ENCODE measurements around the gene LMCD1. TPM values are rescaled to one million over a fixed set of nuclear protein-coding genes. Genes with fewer than 3 reads are reported as not detected.

Gene LMCD1
- total and polyA plus RNA-seq, 2 of the 8 experiments (the other 6 are each of a cell fraction or from before 2014, with no cell fraction given): 12.3 to 26.5 TPM

DNA sequence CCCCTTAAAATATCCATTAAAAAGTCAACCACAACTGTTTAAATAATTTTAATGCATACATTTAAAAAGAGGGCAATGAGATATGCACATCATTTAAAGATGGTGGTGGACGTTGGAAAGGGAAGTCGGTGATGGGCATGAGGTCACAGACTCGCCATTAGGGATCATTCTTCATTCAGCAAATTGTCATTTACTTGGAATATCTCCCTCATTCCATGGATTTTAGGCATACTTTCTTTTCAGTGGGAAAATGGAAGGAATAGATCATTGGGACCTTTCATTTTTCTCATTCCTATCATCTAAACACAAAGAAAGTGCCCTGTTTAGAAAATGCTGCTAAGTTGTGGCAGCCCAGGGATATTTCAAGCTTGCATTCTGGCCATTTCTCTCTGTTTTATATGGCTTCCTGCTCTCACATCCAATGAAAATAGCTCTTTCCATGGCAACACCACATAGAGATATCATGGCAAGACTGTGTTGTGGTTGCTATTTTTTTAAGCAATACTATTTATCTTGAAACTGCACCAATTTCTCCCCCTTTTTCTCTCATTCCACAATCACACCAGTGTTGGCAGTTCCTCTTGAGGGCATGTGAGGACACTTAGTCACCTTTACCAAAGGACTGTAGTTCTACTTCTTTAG lies 40.7 kb upstream of the LMCD1 start (continued):
- TF ChIP-seq SIN3A (conservative IDR thresholded peaks at IDR 0.05 in 1 of 2, IDR thresholded peaks at IDR 0.05 in 1 of 2; ENCODE audit: low read depth in 1 of 2, low read length in 2 of 2) (no peak), CBX5 (IDR thresholded peaks at IDR 0.05; ENCODE audit: low read depth, low read length) (no peak), BRCA1 (IDR thresholded peaks at IDR 0.05; ENCODE audit: low read depth, low read length) (no peak), CHD2 (IDR thresholded peaks at IDR 0.05; ENCODE audit: low read length) (no peak), CEBPB (IDR thresholded peaks at IDR 0.05; ENCODE audit: low read depth, low read length) (no peak), POU5F1 (IDR thresholded peaks at IDR 0.05; ENCODE audit: low read depth, low read length) (no peak)
- TF ChIP-seq, protein P1, sequence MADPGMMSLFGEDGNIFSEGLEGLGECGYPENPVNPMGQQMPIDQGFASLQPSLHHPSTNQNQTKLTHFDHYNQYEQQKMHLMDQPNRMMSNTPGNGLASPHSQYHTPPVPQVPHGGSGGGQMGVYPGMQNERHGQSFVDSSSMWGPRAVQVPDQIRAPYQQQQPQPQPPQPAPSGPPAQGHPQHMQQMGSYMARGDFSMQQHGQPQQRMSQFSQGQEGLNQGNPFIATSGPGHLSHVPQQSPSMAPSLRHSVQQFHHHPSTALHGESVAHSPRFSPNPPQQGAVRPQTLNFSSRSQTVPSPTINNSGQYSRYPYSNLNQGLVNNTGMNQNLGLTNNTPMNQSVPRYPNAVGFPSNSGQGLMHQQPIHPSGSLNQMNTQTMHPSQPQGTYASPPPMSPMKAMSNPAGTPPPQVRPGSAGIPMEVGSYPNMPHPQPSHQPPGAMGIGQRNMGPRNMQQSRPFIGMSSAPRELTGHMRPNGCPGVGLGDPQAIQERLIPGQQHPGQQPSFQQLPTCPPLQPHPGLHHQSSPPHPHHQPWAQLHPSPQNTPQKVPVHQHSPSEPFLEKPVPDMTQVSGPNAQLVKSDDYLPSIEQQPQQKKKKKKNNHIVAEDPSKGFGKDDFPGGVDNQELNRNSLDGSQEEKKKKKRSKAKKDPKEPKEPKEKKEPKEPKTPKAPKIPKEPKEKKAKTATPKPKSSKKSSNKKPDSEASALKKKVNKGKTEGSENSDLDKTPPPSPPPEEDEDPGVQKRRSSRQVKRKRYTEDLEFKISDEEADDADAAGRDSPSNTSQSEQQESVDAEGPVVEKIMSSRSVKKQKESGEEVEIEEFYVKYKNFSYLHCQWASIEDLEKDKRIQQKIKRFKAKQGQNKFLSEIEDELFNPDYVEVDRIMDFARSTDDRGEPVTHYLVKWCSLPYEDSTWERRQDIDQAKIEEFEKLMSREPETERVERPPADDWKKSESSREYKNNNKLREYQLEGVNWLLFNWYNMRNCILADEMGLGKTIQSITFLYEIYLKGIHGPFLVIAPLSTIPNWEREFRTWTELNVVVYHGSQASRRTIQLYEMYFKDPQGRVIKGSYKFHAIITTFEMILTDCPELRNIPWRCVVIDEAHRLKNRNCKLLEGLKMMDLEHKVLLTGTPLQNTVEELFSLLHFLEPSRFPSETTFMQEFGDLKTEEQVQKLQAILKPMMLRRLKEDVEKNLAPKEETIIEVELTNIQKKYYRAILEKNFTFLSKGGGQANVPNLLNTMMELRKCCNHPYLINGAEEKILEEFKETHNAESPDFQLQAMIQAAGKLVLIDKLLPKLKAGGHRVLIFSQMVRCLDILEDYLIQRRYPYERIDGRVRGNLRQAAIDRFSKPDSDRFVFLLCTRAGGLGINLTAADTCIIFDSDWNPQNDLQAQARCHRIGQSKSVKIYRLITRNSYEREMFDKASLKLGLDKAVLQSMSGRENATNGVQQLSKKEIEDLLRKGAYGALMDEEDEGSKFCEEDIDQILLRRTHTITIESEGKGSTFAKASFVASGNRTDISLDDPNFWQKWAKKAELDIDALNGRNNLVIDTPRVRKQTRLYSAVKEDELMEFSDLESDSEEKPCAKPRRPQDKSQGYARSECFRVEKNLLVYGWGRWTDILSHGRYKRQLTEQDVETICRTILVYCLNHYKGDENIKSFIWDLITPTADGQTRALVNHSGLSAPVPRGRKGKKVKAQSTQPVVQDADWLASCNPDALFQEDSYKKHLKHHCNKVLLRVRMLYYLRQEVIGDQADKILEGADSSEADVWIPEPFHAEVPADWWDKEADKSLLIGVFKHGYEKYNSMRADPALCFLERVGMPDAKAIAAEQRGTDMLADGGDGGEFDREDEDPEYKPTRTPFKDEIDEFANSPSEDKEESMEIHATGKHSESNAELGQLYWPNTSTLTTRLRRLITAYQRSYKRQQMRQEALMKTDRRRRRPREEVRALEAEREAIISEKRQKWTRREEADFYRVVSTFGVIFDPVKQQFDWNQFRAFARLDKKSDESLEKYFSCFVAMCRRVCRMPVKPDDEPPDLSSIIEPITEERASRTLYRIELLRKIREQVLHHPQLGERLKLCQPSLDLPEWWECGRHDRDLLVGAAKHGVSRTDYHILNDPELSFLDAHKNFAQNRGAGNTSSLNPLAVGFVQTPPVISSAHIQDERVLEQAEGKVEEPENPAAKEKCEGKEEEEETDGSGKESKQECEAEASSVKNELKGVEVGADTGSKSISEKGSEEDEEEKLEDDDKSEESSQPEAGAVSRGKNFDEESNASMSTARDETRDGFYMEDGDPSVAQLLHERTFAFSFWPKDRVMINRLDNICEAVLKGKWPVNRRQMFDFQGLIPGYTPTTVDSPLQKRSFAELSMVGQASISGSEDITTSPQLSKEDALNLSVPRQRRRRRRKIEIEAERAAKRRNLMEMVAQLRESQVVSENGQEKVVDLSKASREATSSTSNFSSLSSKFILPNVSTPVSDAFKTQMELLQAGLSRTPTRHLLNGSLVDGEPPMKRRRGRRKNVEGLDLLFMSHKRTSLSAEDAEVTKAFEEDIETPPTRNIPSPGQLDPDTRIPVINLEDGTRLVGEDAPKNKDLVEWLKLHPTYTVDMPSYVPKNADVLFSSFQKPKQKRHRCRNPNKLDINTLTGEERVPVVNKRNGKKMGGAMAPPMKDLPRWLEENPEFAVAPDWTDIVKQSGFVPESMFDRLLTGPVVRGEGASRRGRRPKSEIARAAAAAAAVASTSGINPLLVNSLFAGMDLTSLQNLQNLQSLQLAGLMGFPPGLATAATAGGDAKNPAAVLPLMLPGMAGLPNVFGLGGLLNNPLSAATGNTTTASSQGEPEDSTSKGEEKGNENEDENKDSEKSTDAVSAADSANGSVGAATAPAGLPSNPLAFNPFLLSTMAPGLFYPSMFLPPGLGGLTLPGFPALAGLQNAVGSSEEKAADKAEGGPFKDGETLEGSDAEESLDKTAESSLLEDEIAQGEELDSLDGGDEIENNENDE (IDR thresholded peaks at IDR 0.05; ENCODE audit: insufficient replicate concordance, low read length): no peak

All from H1 (cell line).